Central memory CD4-positive, alpha-beta T cell (primary cell): ENCODE results near the gene CCDC102A.
"Not testable (repeated sequence)": the region's sequence is repeated elsewhere in the genome, so short reads cannot be mapped to it uniquely, and the experiment has no call there.

ENCODE experiments used
- DNase-seq: peaks from one replicate; pipeline ENCODE4 v3.0.0; 2022

CCDC102A gene

DNA sequence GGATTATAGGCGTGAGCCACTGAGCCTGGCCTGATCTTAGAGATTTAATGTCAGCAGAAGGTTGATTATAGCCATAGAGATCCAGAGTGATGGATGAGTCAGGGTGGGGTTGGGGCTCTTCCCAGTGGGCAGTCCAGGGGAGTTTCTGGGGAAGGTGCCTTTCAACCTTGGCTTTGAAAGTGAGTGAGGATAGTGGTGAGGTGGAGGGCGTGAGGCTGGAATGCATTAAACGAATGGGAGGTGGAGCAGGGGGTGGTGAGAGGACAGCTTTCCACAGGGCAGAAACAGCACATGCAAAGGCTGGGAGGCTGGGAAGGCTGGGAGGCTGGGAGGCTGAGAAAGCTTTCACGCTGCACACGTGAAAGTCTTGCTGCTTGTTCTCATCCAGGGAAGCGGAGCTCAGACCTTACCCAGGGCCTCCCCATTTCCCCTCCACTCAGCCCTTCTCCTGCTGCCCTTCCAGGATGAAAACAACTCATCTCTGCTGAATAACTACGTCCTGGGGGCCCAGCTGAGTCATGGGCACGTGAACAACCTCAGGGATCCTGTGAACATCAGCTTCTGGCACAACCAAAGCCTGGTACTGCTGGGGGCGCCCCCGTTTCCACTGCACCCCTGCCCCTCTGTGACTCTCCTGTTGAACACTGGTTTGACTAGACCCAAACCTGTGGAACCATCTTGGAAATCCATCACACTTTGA is 28.4 kb upstream of the CCDC102A start:
- no peak for DNase-seq

DNA sequence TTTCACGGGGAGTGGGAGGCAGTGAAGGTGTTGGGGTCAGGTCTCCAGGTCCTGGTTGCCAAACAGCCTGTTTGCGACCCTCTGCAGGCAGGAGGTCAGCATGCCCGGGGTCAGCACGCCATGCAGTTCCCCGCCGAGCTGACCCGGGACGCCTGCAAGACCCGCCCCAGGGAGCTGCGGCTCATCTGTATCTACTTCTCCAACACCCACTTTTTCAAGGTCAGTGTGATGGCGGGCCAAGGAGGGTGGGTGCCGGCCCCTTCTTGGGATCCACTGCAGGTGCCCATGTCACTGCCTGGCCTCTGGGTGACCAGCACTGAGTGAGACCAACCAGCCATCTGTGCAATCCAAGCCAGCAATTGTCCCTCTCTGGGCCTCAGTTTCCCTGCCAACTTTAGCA is 27.4 kb upstream of the CCDC102A start:
- DNase-seq: no peak

DNA sequence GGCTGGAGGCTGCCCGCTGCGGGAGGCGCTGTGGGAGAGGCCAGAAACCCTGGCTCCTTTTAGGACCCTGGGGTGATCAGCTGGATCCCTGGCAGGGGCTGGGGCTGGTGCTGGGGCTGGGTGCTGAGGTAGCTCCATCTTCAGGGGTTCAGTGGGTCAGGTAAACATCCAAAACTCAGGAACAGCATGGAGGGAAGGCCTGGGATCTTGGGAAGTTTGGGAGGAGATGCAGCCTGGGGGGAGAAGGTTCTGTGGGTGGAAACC is 27.0 kb upstream of the CCDC102A start:
- DNase-seq: no peak

DNA sequence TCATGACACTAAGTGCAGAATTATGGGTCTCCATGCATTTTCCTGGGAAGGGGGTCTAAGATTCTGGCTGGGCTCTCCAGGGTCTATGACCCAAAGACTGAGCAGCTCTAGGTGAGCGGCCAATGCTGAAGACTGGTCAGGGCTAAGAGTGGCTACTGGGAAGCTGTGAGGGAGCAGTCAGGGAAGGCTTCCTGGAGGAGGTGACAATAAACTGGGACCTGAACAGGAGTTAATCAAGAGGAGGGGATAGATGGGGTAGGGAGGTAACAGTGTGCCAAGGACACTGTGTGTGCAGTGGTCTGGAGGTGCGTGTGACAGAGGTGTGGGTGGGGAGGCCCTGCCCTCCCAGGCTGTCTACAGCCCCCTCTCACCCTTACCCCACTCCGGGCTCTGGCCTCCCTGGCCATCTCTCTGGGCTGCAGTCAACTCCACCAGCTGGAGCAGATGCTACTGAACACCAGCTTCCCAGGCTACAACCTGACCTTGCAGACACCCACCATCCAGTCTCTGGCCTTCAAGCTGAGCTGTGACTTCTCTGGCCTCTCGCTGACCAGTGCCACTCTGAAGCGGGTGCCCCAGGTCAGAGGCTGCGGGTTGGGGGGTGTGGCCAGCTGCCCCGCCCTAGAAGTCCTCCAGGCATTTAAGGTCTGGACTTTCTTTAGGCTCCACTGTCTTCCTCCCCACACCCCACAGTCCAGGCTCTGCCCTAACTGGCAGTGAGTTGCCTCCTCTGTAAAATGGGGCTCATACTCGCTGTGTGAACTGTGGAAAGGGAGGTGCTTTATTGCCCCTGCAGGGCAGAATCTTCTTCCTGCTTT is 26.5 kb upstream of the CCDC102A start:
- no peak for DNase-seq

DNA sequence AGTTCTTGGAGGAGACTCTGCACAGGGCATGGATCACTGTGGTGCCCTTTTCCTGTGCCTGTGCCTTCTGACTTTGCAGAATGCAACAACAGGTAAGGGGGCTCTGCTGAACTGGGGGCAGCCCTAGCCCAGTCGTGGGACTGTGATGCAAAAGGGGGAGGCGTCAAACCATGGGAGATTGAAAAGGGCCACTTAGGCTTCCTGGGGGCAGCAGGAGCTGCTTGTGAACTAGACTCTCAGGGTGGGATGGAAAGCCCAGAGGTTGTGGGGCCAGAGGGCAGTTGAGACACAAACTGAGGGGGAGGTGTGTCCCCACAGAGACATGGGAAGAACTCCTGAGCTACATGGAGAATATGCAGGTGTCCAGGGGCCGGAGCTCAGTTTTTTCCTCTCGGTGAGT is 25.7 kb upstream of the CCDC102A start:
- no peak for DNase-seq

DNA sequence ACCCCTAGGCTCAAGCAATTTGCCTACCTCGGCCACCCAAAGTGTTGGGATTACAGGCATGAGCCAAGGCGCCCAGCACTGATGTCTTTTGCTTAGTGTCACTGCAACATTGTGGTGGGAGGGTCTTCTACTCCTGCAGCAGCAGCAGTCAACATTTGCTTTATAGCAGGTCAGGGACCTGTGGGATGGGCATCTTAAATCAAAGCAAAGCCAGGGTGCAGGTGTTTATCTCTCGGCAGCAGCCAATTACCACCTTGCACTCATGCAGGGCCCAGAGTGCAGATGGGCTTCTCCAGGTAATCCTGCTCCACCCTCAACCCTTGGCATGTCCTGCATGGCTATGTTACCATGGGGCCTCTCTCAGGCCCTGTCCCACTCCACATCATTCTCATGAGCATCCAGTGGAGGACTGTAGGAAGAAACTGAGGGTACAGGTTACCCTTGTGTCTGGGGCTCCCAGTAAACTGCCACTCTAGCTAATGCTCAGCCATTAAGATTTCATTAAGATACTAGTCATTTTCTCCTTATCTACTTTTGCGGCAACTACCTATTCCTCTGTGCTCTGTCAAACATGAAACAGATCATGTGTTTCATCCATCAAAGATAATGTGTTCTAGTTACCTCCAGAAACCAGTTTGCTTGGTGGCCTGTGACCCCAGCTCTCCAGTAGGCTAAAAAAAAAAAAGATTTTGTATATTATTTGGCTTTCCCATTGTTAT is 22.9 kb upstream of the CCDC102A start:
- no peak for DNase-seq

DNA sequence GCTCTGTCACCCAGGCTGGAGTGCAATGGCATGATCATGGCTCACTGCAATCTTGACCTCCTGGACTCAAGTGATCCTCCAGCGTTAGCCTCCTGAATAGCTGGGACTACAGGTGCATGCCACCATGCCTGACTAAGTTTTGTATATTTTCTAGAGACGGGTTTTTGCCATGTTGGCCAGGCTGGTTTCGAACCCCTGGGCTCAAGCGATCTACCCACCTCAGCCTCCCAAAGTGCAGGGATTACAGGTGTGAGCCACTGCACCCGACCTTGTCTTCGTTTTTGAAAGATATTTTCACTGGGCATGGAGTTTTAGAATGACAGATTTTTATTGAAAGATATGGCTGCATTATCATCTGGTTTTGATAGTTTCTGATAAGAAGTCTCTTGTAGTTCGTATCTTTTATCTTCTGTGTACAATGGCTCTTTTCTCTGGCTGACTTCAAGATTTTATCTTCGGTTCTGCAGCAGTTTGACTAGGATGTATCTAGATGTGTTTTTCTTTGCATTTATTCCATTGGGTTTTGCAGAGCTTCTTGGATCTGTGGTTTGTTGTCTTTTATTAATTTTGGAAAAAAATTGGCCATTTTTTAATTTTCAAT is 20.7 kb upstream of the CCDC102A start:
- no peak for DNase-seq

DNA sequence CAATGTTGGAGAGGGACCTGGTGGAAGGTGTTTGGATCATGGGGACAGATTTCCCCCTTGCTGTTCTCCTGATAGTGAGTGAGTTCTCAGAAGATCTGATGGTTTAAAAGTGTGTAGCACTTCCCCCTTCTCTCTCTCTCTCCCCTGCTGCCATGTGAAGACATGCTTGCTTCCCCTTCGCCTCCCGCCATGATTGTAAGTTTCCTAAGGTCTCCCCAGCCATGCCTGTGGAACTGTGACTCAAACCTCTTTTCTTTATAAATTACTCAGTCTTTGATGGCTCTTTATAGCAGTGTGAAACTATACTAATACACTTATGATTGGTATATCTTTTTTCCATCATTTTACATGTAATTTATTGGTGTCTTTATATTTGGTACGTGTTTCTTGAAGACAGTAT is 19.5 kb upstream of the CCDC102A start:
- DNase-seq: no peak

DNA sequence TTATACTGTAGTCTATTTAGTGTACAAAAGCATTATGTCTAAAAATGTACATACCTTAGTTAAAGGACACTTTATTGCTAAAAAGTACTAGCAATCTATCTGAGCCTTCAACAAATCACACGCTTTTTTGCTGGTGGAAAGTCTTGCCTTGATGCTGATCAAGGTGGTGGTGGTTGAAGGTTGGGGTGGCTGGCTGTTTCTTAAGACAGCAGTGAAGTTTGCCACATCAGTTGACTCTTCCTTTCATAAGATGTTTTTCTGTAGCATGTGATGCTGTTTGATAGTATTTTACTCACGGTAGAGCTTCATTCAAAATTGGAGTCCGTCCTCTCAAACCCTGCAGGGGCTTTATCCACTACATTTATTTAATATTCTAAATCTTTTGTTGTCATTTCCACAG is 14.7 kb upstream of the CCDC102A start:
- no peak for DNase-seq

DNA sequence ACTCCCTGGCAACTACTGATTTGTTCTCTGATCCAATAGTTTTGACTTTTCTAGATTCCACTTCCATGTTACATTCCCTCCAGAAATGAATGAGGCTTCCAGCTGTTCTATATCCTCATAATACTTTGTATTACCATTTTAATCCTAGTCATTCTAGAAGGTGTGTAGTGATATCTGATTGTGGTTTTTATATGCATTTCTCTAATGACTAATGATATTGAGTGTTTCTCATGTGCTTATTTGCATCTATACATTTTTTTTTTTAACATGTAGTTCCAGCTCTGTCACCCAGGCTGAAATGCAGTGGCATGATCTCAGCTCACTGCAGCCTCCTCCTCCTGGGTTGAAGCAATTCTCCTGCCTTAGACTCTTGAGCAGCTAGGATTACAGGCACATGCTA is 13.4 kb upstream of the CCDC102A start:
- DNase-seq: no peak

DNA sequence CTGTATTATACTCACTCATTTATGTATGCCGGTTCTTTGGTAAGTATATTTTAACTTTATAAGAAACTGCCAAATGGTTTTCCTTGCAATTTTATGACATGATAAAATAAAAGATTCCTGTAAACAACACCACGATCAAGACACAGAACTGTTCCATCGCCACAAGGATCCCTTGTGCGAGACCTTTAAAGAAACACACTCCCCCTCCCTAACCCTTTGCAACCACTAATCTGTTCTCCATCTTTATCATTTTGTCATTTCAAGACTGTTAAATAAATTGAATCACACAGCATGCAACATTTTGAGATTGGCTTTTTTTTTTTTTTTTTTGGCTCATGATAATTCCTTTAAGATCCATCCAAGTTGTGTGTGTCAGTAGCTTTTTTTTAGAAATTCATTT is 12.0 kb upstream of the CCDC102A start:
- DNase-seq: no peak

DNA sequence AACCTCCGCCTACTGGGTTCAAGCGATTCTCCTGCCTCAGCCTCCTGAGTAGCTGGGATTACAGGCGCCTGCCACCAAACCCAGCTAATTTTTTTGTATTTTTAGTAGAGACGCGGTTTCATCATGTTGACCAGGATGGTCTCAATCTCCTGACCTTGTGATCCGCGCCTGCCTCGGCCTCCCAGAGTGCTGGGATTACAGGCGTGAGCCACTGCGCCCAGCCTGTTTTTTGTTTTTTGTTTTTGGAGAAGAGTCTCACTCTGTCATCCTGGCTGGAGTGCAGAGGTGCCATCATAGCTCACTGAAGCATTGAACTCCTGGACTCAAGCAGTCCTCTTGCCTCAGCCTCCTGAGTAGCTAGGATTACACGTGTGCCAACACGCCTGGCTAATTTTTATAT is 11.2 kb upstream of the CCDC102A start:
- not testable (repeated sequence) for DNase-seq

DNA sequence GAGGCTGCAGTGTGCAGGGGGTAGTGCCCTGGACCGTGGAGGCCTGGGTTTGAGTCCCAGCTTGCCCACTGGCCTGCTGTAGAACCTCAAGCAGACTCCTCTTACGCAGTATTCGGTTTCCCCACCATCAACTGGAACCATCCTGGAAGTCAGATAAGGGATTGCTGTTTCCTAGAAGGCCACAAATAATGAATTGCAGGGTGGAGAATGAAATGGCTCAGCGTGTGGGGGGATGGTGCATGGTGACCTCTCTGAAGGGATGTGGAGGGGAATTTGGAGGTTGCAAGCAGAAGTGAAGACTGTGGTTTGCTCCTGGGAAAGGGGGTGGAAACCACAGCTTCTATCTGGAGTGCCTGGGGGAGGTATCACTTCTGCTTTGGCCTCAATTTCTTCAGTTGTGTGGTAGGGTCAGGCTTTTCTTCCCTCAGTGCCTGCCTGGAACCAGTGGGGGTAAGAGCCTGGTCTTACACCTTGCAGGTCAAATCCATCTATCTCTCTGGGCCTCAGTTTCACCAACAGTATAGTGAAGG is 7.8 kb upstream of the CCDC102A start:
- DNase-seq: no peak

DNA sequence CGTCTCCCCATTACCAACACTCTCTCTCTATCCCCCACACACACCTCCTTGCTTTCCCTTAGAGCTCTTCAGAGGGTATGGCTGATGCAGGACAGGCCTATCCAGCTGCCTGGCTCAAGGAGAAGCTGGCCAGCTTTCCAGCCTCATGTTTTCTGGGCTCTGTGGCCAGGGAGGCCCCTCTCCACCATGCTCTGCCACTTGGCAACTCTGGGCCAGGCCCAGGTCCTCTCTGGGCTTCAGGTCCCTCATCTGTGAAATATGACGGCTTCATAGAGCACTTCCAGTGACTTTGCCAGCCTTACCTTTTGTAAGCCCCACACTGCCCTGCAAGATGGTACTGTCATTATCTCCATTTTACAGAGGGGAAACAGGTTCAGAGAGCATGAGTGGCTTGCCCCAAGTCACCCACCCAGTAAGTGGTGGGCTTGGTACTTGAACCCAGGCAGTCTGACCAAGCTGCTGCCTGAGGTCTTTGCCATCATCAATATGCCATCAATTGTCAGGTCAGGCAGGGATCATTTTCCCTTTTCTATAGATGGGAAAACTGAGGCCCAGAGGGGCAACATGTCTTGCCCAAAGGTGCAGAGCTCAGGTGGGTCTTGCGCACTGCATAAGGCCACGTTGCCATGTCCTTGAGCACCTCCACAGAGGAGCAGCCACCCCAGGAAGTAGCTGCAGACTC is 5.5 kb upstream of the CCDC102A start:
- DNase-seq: no peak

DNA sequence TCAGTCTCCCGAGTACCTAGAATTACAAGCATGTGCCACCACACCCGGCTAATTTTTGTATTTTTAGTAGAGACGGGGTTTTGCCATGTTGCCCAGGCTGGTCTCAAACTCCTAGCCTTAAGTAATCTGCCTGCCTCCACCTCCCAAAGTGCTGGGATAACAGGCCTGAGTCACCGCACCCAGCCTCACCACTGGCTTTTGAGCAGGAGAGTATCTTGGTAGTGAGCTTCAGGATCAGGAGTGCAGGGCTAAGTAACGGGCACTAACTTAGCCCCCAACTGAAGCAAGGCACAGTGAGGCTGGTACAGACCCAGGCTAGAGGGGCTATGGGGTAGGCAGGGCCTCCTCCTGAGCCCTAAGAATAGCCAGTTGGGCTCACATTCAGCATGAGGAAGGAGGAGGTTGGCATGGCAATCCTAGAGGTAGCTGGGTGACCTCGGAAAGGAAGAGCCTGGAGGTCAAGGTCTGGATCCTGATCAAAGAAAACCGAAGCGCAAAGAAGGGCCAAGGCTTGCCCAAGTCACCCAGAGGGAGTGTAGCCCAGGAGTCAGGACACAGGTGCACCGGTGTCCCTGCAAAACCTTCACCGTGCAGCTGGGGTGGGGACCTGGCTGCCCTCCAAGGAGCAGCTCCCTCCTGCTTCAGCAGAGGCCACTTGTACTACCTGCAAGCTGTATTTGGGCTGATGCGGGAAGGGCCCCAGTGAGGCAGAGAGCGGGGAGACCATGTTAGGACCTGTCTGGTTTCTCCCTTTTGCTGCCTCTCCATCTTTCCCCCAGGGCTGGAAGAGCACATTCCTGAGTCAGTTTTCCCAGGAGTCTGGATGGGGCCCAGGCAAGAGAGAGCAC is 4.8 kb upstream of the CCDC102A start:
- DNase-seq: no peak

DNA sequence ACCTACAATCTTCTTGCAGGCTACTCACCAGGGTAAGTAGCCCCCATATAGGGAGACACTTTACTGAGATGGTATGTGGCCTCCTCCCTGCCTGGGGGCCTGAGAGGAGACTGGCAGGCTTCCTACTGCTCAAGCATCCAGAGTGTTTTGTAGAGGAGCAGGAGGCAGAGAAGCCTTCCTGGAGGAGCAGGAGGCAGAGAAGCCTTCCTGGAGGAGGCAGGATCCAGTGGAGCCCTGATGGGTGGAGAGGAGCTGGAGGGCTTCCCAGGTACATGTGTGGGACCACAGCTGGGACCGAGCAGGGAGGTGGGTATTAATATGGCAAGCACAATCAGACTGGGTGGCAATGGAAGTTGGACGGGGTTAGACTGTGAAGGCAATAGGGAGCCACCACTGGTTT is 4.0 kb upstream of the CCDC102A start:
- DNase-seq: no peak

DNA sequence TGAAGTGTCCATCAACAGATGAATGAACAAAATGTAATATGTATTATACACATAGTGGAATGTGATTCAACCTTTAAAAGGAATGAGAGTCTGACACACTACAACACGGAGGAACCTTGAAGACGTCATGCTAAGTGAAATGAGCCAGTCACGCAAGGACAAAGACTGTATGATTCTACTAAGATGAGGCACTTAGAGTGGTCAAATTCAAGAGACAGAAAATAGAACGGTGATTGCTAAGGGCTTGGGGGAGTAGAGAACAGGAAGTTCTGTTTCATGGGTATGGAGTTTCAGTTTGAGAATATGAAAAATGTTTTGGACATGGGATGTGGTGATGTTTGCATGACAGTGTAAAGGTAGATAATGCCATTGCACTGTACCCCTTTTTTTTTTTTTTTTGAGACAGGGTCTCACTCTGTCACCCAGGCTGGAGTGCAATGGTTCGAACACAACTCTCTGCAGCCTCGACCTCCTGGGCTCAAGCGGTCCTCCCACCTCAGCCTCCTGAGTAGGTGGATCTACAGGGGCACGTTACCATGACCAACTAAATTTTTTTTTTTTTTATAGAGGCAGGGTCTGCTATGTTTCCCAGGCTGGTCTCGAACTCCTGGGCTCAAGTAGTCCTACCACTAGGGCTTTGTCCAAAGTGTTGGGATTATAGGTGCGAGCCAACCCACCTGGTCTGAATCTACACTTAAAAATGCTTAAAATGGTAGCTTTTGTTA is 2.9 kb upstream of the CCDC102A start:
- DNase-seq: no peak

DNA sequence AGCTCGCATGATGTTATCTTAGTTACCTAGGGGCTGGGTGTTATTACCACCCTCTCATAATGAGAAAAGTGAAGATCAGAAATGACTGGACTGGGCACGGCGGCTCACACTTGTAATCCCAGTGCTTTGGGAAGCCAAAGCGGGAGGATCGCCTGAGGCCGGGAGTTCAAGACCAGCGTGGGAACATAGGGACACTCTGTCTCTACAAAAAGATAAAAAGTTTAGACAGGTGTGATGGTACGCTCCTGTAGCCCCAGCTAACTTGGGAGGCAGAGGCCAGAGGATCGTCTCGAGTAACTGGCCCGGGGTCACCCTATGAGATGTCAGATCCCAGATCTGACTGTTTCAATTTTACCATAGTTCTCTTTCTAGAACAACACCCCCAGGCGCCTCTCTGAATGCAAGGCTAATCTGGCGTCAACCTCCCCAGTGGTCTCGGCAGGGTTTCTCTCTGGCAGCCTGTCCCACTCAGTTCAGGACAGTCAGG is 1.9 kb upstream of the CCDC102A start:
- no peak for DNase-seq

DNA sequence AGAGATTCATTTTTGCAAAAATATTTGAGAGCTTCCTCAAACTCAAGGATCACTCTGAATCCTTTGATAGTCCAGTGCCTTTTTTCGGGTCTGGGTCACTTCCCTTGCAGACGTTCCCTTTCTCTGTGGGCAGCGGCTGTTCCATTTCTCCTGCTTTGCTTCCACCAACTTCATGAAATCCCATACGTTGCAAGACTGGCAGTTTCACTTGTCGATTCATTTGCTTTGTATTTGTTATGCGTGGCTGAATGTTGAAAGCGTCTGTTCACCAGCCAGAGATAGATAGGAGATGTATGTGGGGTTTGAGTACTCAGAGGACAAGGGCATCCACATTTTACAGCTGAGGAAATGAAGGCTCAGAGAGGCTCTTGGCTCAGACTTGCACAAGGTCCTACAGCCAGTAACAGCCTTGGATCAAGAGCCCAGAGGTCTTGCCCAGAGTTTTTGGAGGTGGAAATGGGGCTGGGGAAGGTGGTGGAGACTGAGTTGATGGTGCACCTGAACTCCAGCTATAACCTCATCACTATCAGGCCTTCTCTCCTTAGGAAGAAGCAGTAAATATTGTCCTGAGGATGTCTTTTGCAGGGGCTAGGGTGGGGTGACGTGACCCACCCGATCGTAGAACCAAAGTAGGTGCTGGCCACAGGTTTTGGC is 1.3 kb upstream of the CCDC102A start:
- DNase-seq: no peak

DNA sequence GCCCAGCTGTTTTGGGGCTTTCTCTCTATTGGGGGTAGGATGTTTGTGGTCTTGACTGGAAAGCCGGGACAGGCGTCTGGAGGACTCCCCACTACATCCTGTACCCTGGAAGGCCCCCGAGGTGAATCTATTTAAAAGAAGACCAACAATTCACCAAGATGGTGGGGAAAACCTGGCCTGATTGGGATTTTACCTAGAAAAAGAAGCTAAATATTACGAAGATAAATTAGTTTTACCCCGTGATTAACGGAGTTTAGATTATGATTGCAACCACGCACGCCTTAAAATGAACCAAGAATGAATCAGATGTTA is 779 bp upstream of the CCDC102A start:
- no peak for DNase-seq
